Loucy (cell line): ENCODE results near the gene DDX10.

Source experiments
- H2AFZ ChIP-seq: fragments of 200-600 bp; sonication (generic); 2 replicates; pipeline ENCODE4 v1.6.0; 2016; ENCODE audit warnings: antibody characterized with exemption, mild to moderate bottlenecking, low read length, moderate library complexity
- H3F3A ChIP-seq: fragments of 200-600 bp; 2 replicates; pipeline ENCODE4 v1.6.0; 2016; ENCODE audit warnings: antibody characterized with exemption, low read depth, mild to moderate bottlenecking
- H3K27me3 ChIP-seq: fragments of 200-600 bp; sonication (generic); 2 replicates; pipeline ENCODE4 v1.6.1; 2014; ENCODE audit warnings: low read length, mild to moderate bottlenecking; ENCODE audit not compliant: insufficient read depth, poor library complexity, severe bottlenecking
- H3K36me3 ChIP-seq: fragments of 200-600 bp; sonication (generic); 2 replicates; pipeline ENCODE4 v1.6.1; 2016; ENCODE audit warnings: low read length; ENCODE audit not compliant: insufficient read depth
- H3K4me1 ChIP-seq: fragments of 200-600 bp; sonication (generic); 2 replicates; pipeline ENCODE4 v1.5.1; 2014; ENCODE audit warnings: low read length, mild to moderate bottlenecking; ENCODE audit not compliant: insufficient read depth, poor library complexity, severe bottlenecking
- H3K4me2 ChIP-seq: fragments of 200-600 bp; sonication (generic); 2 replicates; pipeline ENCODE4 v1.6.0; 2014; ENCODE audit warnings: antibody characterized with exemption, low read length, low read depth, mild to moderate bottlenecking; ENCODE audit not compliant: poor library complexity, severe bottlenecking
- H3K4me3 ChIP-seq: fragments of 200-600 bp; sonication (generic); 2 replicates; pipeline ENCODE4 v1.5.1; 2014; ENCODE audit warnings: low read length, mild to moderate bottlenecking, mixed read lengths; ENCODE audit not compliant: poor library complexity, severe bottlenecking
- H3K79me2 ChIP-seq: fragments of 200-600 bp; sonication (generic); 2 replicates; pipeline ENCODE4 v1.6.1; 2014; ENCODE audit warnings: low read length; ENCODE audit not compliant: insufficient read depth
- H3K9ac ChIP-seq: fragments of 200-600 bp; sonication (generic); 2 replicates; pipeline ENCODE4 v1.6.0; 2014; ENCODE audit warnings: mild to moderate bottlenecking, low read depth, low read length, moderate library complexity; ENCODE audit not compliant: poor library complexity, severe bottlenecking
- H3K9me2 ChIP-seq: fragments of 200-600 bp; sonication (generic); replicated peaks from 2 replicates; pipeline ENCODE4 v1.6.1; 2016; ENCODE audit warnings: low read depth, low read length, mixed read lengths
- H3K9me3 ChIP-seq: fragments of 200-600 bp; sonication (generic); 2 replicates; pipeline ENCODE4 v1.6.1; 2014; ENCODE audit warnings: mild to moderate bottlenecking, antibody characterized with exemption, low read length, low read depth; ENCODE audit not compliant: insufficient read depth
- H4K20me1 ChIP-seq: fragments of 200-600 bp; sonication (generic); 2 replicates; pipeline ENCODE4 v1.6.0; 2014; ENCODE audit warnings: antibody characterized with exemption, low read length, mild to moderate bottlenecking; ENCODE audit not compliant: insufficient read depth, poor library complexity, severe bottlenecking
- CTCF ChIP-seq: fragments of 200-600 bp; sonication (generic); conservative IDR thresholded peaks from 2 replicates; pipeline ENCODE4 v1.5.1; 2014; ENCODE audit warnings: mild to moderate bottlenecking, antibody characterized with exemption, low read length
- EZH2phosphoT487 ChIP-seq: fragments of 200-600 bp; IDR thresholded peaks from 2 replicates; pipeline ENCODE4 v1.6.1; 2018; ENCODE audit warnings: antibody characterized with exemption, mild to moderate bottlenecking, moderate library complexity, borderline replicate concordance

Gene DDX10

GRCh38 chr11:108751444-108751843 is 86.6 kb downstream of the DDX10 start:
- TF ChIP-seq EZH2phosphoT487 (no peak), CTCF (no peak)
- Histone ChIP-seq H3K27me3 (no peaks in the 10 kb centered on the region), H3K9me3 (no peaks in the 10 kb centered on the region), H3K4me2 (no peak overlapping the region), H3K79me2 (peaks cover 7% of the 10 kb centered on the region; the same call in 1 of the 2 replicates), H4K20me1 (no peaks in the 10 kb centered on the region), H3K9me2 (no peaks in the 10 kb centered on the region), H2AFZ (no peak overlapping the region), H3K4me3 (no peak overlapping the region), H3F3A (no peaks in the 10 kb centered on the region), H3K4me1 (peaks cover 10% of the 10 kb centered on the region), H3K36me3 (0 out of 2 replicates have a peak, but pooled peaks cover 4% of the 10 kb centered on the region), H3K9ac (no peak overlapping the region)

- H4K20me1 ChIP-seq: no peaks in the 10 kb centered on the region
- H2AFZ ChIP-seq: no peak overlapping the region
- H3F3A ChIP-seq: no peaks in the 10 kb centered on the region
- H3K4me2 ChIP-seq: no peak overlapping the region
- H3K79me2 ChIP-seq: peaks cover 8% of the 10 kb centered on the region; the same call in 1 of the 2 replicates
- H3K4me3 ChIP-seq: no peak overlapping the region
- no peaks in the 10 kb centered on the region for H3K27me3 ChIP-seq
- H3K9me3 ChIP-seq: no peaks in the 10 kb centered on the region
- no peaks in the 10 kb centered on the region for H3K9me2 ChIP-seq
- TF ChIP-seq CTCF: no peak
- no peak for TF ChIP-seq EZH2phosphoT487
- H3K9ac ChIP-seq: no peak overlapping the region
- peaks cover 11% of the 10 kb centered on the region for H3K4me1 ChIP-seq
- 0 out of 2 replicates have a peak, but pooled peaks cover 4% of the 10 kb centered on the region for H3K36me3 ChIP-seq
These were observed 87.5 kb downstream of the DDX10 start for GRCh38 chr11:108752297-108752751.

- no peak overlapping the region for H2AFZ ChIP-seq
- H3K79me2 ChIP-seq: peaks cover 22% of the 10 kb centered on the region; the same call in 1 of the 2 replicates
- H3F3A ChIP-seq: no peaks in the 10 kb centered on the region
- no peaks in the 10 kb centered on the region for H3K27me3 ChIP-seq
- H3K9me2 ChIP-seq: no peaks in the 10 kb centered on the region
- H4K20me1 ChIP-seq: no peaks in the 10 kb centered on the region
- no peak overlapping the region for H3K4me3 ChIP-seq
- H3K36me3 ChIP-seq: 0 out of 2 replicates have a peak, but pooled peaks cover 4% of the 10 kb centered on the region
- no peaks in the 10 kb centered on the region for H3K9me3 ChIP-seq
- no peak overlapping the region for H3K4me2 ChIP-seq
- TF ChIP-seq EZH2phosphoT487 (no peak), CTCF (no peak)
- peaks cover 10% of the 10 kb centered on the region for H3K4me1 ChIP-seq
- H3K9ac ChIP-seq: no peak overlapping the region
These were observed 90.2 kb downstream of the DDX10 start for GRCh38 chr11:108754901-108755625.
